A549 (cell line): ENCODE results near the gene UBE3C. TPM values are rescaled to one million over a fixed set of nuclear protein-coding genes. Genes with fewer than 3 reads are reported as not detected.

Experiments used
- ATAC-seq, 2 experiments: fragments of 200-7000 bp in 1 of 2; fragments of >200 bp in 1 of 2; cut with Nextera tagmentation in 1 of 2; cut with Tn5 transposase in 1 of 2; 3 replicates each; pipeline versions ENCODE4 v1.8.0 to v1.9.1; 2018 to 2020; ENCODE audit warnings: mild to moderate bottlenecking in 1 of 2, moderate library complexity in 1 of 2
- CTCF ChIA-PET: fragments of 300-600 bp; sonication (Branson Sonifier 250); formaldehyde crosslinking; extraction: SDS; loops from one replicate; lab custom pipeline; 2021; ENCODE audit warnings: antibody characterized with exemption, inconsistent platforms; lab: Yijun Ruan, JAX
- POLR2A ChIA-PET: fragments of 350-600 bp; formaldehyde crosslinking; extraction: SDS; loops from one replicate; lab custom pipeline; 2021; ENCODE audit warnings: antibody characterized with exemption, inconsistent platforms; lab: Yijun Ruan, JAX
- DNase-seq, 2 experiments: peaks; one replicate each; pipeline versions ENCODE4 v3.0.0 to v3.0.0-alpha.2; 2011 to 2016; ENCODE audit warnings: low read depth in 1 of 2, low spot score in 1 of 2
- FAIRE-seq: peaks from 2 replicates; lab custom pipeline; 2011; peaks lifted over from hg19 to GRCh38; lab: Jason Lieb, UNC
- H3K27ac ChIP-seq, 2 experiments: fragments of >200 bp; sonication (Bioruptor Twin); formaldehyde crosslinking; 3 replicates each; pipeline ENCODE4 v1.5.1; 2016 to 2017
- H3K4me1 ChIP-seq: fragments of >200 bp; sonication (Bioruptor Twin); formaldehyde crosslinking; 3 replicates; pipeline ENCODE4 v1.6.1; 2016
- H3K4me2 ChIP-seq: fragments of >200 bp; sonication (Bioruptor Twin); formaldehyde crosslinking; 3 replicates; pipeline ENCODE4 v1.6.1; 2016
- H3K4me3 ChIP-seq: fragments of >200 bp; sonication (Bioruptor Twin); formaldehyde crosslinking; 3 replicates; pipeline ENCODE4 v1.5.1; 2016
- H3K9me3 ChIP-seq: fragments of >200 bp; sonication (Bioruptor Twin); formaldehyde crosslinking; 3 replicates; pipeline ENCODE4 v1.6.1; 2016
- BHLHE40 ChIP-seq: IDR thresholded peaks from 2 replicates; pipeline ENCODE4 v1.6.1; 2012; ENCODE audit warnings: low read depth, low read length, inconsistent platforms
- CBX2 ChIP-seq: fragments of 200-600 bp; sonication (generic); IDR thresholded peaks from 2 replicates; pipeline ENCODE4 v1.6.1; 2016; ENCODE audit warnings: low read depth, mild to moderate bottlenecking, borderline replicate concordance
- CEBPB ChIP-seq, 2 experiments: fragments of >200 bp in 1 of 2; sonication (Bioruptor Twin) in 1 of 2; formaldehyde crosslinking in 1 of 2; IDR thresholded peaks; 2 replicates each; pipeline ENCODE4 v1.6.1; 2012 to 2016
- EP300 ChIP-seq, 2 experiments: fragments of >200 bp; sonication (Bioruptor Twin); formaldehyde crosslinking; IDR thresholded peaks; 2 replicates in 1 of 2; 3 replicates in 1 of 2; pipeline ENCODE4 v1.6.1; 2016 to 2017
- ESRRA ChIP-seq: fragments of 150-350 bp; IDR thresholded peaks from 2 replicates; pipeline ENCODE4 v1.6.1; 2014; ENCODE audit warnings: mild to moderate bottlenecking, low read length, borderline replicate concordance
- FOSB ChIP-seq: fragments of 250-450 bp; sonication (Bioruptor Pico); IDR thresholded peaks from 2 replicates; pipeline ENCODE4 v1.5.0; 2020; ENCODE audit warnings: mild to moderate bottlenecking, moderate library complexity
- FOSL2 ChIP-seq, 2 experiments: fragments of 450-650 bp in 1 of 2; fragments of >200 bp in 1 of 2; sonication (Bioruptor Twin) in 1 of 2; formaldehyde crosslinking; IDR thresholded peaks; 2 replicates each; pipeline versions ENCODE4 v1.5.0 to v1.6.1; 2016 to 2020; ENCODE audit warnings: mild to moderate bottlenecking in 1 of 2, moderate library complexity in 1 of 2
- FOXS1 ChIP-seq: fragments of 250-450 bp; sonication (Bioruptor Pico); IDR thresholded peaks from 2 replicates; pipeline ENCODE4 v1.5.0; 2020; ENCODE audit warnings: mild to moderate bottlenecking, moderate library complexity
- HEYL ChIP-seq: fragments of 250-450 bp; sonication (Bioruptor Pico); IDR thresholded peaks from 2 replicates; pipeline ENCODE4 v1.8.0; 2021; ENCODE audit warnings: mild to moderate bottlenecking, moderate library complexity
- HOXB13 ChIP-seq: fragments of 250-450 bp; sonication (Bioruptor Pico); IDR thresholded peaks from 2 replicates; pipeline ENCODE4 v1.5.0; 2020; ENCODE audit warnings: low read depth, mild to moderate bottlenecking, moderate library complexity
- KDM1A ChIP-seq: fragments of 200-600 bp; sonication (generic); IDR thresholded peaks from 2 replicates; pipeline ENCODE4 v1.6.1; 2016; ENCODE audit warnings: low read depth, mild to moderate bottlenecking
- MAFK ChIP-seq: fragments of 450-650 bp; IDR thresholded peaks from 2 replicates; pipeline ENCODE4 v1.6.1; 2014; ENCODE audit not compliant: partially characterized antibody
- MAZ ChIP-seq: fragments of 150-350 bp; IDR thresholded peaks from 2 replicates; pipeline ENCODE4 v1.6.1; 2014; ENCODE audit warnings: antibody characterized with exemption, low read depth, low read length, borderline replicate concordance
- NFE2L2 ChIP-seq: fragments of 150-350 bp; conservative IDR thresholded peaks from 2 replicates; pipeline ENCODE4 v1.6.1; 2014; ENCODE audit warnings: low read length
- NPAS2 ChIP-seq: fragments of 250-450 bp; sonication (Bioruptor Pico); IDR thresholded peaks from 2 replicates; pipeline ENCODE4 v1.8.0; 2022; ENCODE audit warnings: mild to moderate bottlenecking, moderate library complexity, borderline replicate concordance
- NR3C1 ChIP-seq: fragments of >200 bp; sonication (Bioruptor Twin); formaldehyde crosslinking; IDR thresholded peaks from 3 replicates; pipeline ENCODE4 v1.6.1; 2017
- PHF8 ChIP-seq: fragments of 200-600 bp; sonication (generic); IDR thresholded peaks from 2 replicates; pipeline ENCODE4 v1.6.1; 2016; ENCODE audit warnings: low read depth, mild to moderate bottlenecking, antibody characterized with exemption, moderate library complexity, borderline replicate concordance
- POLR2AphosphoS2 ChIP-seq: conservative IDR thresholded peaks from 2 replicates; pipeline ENCODE4 v1.6.1; 2012; ENCODE audit warnings: low read length, improper control_type of control experiment, inconsistent platforms
- SMC3 ChIP-seq: fragments of >200 bp; sonication (Bioruptor Twin); formaldehyde crosslinking; IDR thresholded peaks from 3 replicates; pipeline ENCODE4 v1.6.1; 2018; ENCODE audit warnings: inconsistent platforms
- TFCP2L1 ChIP-seq: fragments of 250-450 bp; sonication (Bioruptor Pico); IDR thresholded peaks from 2 replicates; pipeline ENCODE4 v1.5.0; 2021; ENCODE audit warnings: mild to moderate bottlenecking
- WGBS: methylation state at CpG from one replicate; pipeline ENCODE4 v1.1.6; 2017; ENCODE audit errors: missing lambda C conversion rate; 5-methylcytosine and 5-hydroxymethylcytosine counted together
- polyA plus RNA-seq, 4 experiments: library from polyadenylated mRNA; depleted of rRNA in 3 of 4; stranded (reverse); fragments of >200 nt; fragmentation: RNase III in 1 of 4; extraction: RNeasy Plus Mini Kit Qiagen cat#74134 plus additional on column Dnase treatment in 1 of 4; gene quantifications; 2 replicates in 3 of 4; 3 replicates in 1 of 4; pipeline ENCODE4 v1.2.3, GENCODE V29; 2011 to 2017
- TF ChIP-seq, protein P1 (sequence below): IDR thresholded peaks from 2 replicates; pipeline ENCODE4 v1.6.1; 2012; ENCODE audit warnings: low read depth, borderline replicate concordance
- TF ChIP-seq, protein P2 (sequence below): fragments of >200 bp; sonication (Bioruptor Twin); formaldehyde crosslinking; IDR thresholded peaks from 2 replicates; pipeline ENCODE4 v1.6.1; 2016
- TF ChIP-seq, protein P3 (sequence below): fragments of >200 bp; sonication (Bioruptor Twin); formaldehyde crosslinking; IDR thresholded peaks from 3 replicates; pipeline ENCODE4 v1.6.1; 2016
- TF ChIP-seq, protein P4 (sequence below): fragments of 150-350 bp; IDR thresholded peaks from 2 replicates; pipeline ENCODE4 v1.6.1; 2014; ENCODE audit warnings: low read depth, mild to moderate bottlenecking, low read length

UBE3C gene
- polyA plus RNA-seq, 2 of the 4 experiments (the other 2 are of a cell fraction) = 52.1 to 73.2 TPM

DNA sequence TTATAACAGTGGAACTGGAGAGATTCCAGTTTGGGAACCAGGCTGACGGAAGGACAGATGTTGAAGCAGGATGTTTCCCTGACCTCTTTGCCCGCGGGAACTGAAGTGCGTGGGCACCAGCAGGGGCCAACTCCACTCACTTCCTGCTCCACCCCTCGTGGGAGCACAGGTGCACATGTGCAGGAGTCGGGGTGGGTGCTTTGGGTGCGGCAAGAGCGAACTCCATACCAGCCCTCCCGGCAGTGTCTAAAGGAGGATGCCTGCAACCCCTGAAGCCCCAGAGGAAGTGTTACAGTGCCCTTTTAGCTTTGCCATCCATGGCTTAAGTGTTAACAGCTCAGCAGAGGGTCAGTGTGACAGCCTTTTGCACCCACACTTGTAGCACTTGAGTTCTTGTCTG lies 27.4 kb upstream of the UBE3C start:
- no peak overlapping the region for H3K4me2 ChIP-seq
- no peak overlapping the region for H3K27ac ChIP-seq
- H3K9me3 ChIP-seq = peaks cover 19% of the 10 kb centered on the region; the same call in 2 of the 3 replicates
- WGBS = 40% methylated on average over 9 of the region's 9 CpGs
- no peak for TF ChIP-seq MAFK
- no peak for TF ChIP-seq NR3C1
- no peak for TF ChIP-seq EP300 (IDR thresholded peaks at IDR 0.05)
- TF ChIP-seq CEBPB (IDR thresholded peaks at IDR 0.05) = no peak
- TF ChIP-seq NPAS2 = no peak
- no peak for TF ChIP-seq SMC3
- no peak for TF ChIP-seq FOSL2 (IDR thresholded peaks at IDR 0.05)
- TF ChIP-seq FOSL2 (CRISPR knock-in tag; IDR thresholded peaks at IDR 0.05) = no peak
- TF ChIP-seq, protein P1, sequence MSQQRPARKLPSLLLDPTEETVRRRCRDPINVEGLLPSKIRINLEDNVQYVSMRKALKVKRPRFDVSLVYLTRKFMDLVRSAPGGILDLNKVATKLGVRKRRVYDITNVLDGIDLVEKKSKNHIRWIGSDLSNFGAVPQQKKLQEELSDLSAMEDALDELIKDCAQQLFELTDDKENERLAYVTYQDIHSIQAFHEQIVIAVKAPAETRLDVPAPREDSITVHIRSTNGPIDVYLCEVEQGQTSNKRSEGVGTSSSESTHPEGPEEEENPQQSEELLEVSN = no peak
- no peak for TF ChIP-seq ESRRA
- TF ChIP-seq, all 56 proteins: peak for 0
- ATAC-seq (peak in 1 of 2 experiments; percentile 41; a peak in 2 of 6 replicates), FAIRE-seq (no peak), DNase-seq (no peak)
- no peaks in the 10 kb centered on the region for H3K4me1 ChIP-seq
- CTCF ChIA-PET = interaction anchor here (0.8 kb wide), 1 partner anchor 9 kb away, joined by 3 read pairs; no protein-coding TSS in a partner anchor
- H3K4me3 ChIP-seq = no peak overlapping the region
- POLR2A ChIA-PET = no interaction called here

DNA sequence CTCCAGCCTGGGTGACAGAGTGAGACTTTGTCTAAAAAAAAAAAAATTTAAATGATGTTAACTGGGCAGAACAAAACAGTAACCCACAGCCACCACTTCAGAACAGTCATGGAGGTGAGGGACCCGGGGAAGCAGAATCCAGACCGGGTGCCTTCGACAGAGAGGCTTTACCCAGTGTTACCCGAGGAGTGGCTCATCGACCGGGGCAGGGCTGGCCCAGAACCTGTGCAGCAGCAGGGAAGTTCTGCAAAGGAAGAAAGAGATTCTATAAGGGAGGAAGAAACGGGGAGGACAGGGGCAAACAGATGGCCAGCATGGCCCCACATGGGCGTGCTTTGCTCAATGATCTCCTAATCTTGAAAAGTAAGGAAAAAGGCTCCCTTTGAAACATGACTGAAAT lies 26.0 kb upstream of the UBE3C start:
- ATAC-seq (no peak), DNase-seq (no peak), FAIRE-seq (no peak)
- H3K4me1 ChIP-seq = no peaks in the 10 kb centered on the region
- WGBS = 20% methylated on average over 8 of the region's 8 CpGs
- H3K4me3 ChIP-seq = no peak overlapping the region
- POLR2A ChIA-PET = no interaction called here
- CTCF ChIA-PET = interaction anchor here (0.6 kb wide), 1 partner anchor 251 kb away, joined by 3 read pairs; no protein-coding TSS in a partner anchor
- no peak overlapping the region for H3K4me2 ChIP-seq
- no peak overlapping the region for H3K27ac ChIP-seq
- TF ChIP-seq CBX2 (no peak), NR3C1 (no peak), FOSL2 (IDR thresholded peaks at IDR 0.05) (no peak), FOSL2 (CRISPR knock-in tag; IDR thresholded peaks at IDR 0.05) (no peak), HOXB13 (CRISPR knock-in tag) (no peak), FOSB (no peak), KDM1A (no peak), HEYL (CRISPR knock-in tag) (no peak), MAZ (no peak), PHF8 (no peak)
- TF ChIP-seq, protein P2, sequence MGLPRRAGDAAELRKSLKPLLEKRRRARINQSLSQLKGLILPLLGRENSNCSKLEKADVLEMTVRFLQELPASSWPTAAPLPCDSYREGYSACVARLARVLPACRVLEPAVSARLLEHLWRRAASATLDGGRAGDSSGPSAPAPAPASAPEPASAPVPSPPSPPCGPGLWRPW = no peak
- peaks cover 22% of the 10 kb centered on the region; the same call in 2 of the 3 replicates for H3K9me3 ChIP-seq

DNA sequence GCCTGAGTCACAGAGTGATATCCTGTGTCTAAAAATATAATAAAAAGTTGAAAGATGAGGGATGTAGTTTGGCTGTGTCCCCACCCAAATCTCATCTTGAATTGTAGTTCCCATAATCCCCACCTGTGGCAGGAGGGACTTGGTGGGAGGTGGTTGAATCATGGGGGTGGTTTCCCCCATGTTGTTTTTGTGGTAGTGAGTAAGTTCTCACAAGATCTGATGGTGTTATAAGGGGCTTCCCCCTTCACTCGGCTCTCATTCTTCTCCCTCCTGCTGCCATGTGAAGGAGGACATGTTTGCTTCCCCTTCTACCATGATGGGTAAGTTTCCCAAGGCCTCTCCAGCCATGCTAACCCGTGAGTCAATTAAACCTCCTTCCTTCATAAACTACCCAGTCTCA lies 25.1 kb upstream of the UBE3C start:
- FAIRE-seq = no peak
- TF ChIP-seq CBX2 (no peak), POLR2AphosphoS2 (no peak), NFE2L2 (no peak), FOXS1 (no peak), PHF8 (no peak), BHLHE40 (no peak), CEBPB (IDR thresholded peaks at IDR 0.05) (no peak), TFCP2L1 (CRISPR knock-in tag) (no peak)
- TF ChIP-seq, protein P1 = no peak
- TF ChIP-seq, protein P3, sequence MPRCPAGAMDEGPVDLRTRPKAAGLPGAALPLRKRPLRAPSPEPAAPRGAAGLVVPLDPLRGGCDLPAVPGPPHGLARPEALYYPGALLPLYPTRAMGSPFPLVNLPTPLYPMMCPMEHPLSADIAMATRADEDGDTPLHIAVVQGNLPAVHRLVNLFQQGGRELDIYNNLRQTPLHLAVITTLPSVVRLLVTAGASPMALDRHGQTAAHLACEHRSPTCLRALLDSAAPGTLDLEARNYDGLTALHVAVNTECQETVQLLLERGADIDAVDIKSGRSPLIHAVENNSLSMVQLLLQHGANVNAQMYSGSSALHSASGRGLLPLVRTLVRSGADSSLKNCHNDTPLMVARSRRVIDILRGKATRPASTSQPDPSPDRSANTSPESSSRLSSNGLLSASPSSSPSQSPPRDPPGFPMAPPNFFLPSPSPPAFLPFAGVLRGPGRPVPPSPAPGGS = no peak
- TF ChIP-seq, protein P4, sequence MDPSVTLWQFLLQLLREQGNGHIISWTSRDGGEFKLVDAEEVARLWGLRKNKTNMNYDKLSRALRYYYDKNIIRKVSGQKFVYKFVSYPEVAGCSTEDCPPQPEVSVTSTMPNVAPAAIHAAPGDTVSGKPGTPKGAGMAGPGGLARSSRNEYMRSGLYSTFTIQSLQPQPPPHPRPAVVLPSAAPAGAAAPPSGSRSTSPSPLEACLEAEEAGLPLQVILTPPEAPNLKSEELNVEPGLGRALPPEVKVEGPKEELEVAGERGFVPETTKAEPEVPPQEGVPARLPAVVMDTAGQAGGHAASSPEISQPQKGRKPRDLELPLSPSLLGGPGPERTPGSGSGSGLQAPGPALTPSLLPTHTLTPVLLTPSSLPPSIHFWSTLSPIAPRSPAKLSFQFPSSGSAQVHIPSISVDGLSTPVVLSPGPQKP = no peak
- Histone ChIP-seq H3K4me2 (no peak overlapping the region), H3K9me3 (peaks cover 19% of the 10 kb centered on the region; the same call in 2 of the 3 replicates), H3K4me3 (no peak overlapping the region), H3K4me1 (no peaks in the 10 kb centered on the region), H3K27ac (no peak overlapping the region)
- no peak for DNase-seq
- WGBS = 0% methylated on average over 2 of the region's 2 CpGs
- ChIA-PET POLR2A (no interaction called here), CTCF (interaction anchor here (0.7 kb wide), 1 partner anchor 271 kb away, joined by 3 read pairs; no protein-coding TSS in a partner anchor)
- ATAC-seq = no peak
